NOMO-1 treated with dmso at 0.1 percent for 144 hours (cell line): ENCODE data around the gene IGFBP5.

ENCODE experiments used
- DNase-seq: peaks from one replicate; lab custom pipeline; 2025; ENCODE audit not compliant: unreplicated experiment; lab: John Stamatoyannopoulos, UW

IGFBP5 gene

GRCh38 chr2:216695401-216695821 is at the start of gene IGFBP5:
Gene IGFBP5 (minus strand): TSS chr2:216695549. CDS start chr2:216694775, 774 bp downstream.
- no peak for DNase-seq

DNA sequence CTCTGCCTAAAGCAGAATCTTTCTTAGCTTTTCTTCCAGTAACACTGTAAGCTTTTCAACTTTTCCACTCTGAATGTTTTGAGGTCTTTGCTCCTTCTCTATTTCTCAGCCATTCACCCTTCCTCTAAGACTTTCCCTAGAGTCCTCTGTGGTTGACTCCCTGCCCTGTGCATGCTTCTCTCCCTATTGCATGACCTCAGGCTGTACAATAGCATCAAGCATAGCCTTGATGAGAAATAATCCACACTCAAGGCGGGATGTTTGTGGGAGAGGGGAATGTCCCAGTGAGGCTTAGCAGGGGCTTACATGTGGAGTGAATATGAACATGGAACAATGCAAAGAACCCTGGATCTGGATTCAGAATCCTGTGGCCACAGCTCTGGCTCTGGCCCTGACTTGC is 48.4 kb upstream of the IGFBP5 start:
- no peak for DNase-seq

DNA sequence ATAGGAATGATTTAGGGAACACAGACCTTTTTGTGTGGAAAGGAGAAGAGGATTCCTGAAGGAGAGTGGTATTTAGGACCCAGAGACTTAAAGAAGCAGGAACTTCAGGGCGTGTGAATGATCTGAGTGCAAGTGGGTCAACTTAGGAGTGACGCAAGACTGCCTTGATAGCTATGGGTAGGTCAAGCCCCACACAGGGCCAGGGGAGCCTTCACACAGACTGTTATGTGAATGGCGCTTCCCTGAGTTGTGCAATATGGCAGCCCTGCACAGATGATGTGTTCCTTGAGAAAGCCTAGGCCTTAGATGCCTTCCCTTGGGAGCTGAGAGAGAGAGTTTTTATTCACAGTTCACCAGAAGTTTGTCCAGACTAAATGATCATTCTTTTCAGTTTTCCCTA is 47.1 kb upstream of the IGFBP5 start:
- no peak for DNase-seq

GRCh38 chr2:216741223-216741593 is 45.9 kb upstream of the IGFBP5 start:
- no peak for DNase-seq

- no peak for DNase-seq
These were observed 45.3 kb upstream of the IGFBP5 start for GRCh38 chr2:216740557-216741222.

DNA sequence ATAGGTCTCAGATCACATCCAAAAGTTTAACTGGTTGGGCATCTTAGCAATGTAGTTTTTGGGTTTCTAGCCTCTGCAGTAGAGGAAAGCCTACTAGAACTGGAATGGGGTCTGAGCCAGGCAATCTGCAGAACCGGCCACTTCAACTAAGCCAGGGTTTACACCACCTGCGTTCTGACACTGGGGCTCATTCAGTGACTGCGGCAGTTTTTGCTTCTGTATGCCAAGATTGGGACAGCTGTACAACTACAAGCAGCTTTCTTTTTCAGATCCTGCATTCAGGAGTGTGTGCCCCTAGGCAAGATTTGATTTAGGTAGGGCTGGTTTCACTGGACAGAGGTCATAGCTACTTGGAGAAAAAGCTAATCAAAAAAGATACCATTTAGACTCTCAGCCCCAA is 43.7 kb upstream of the IGFBP5 start:
- no peak for DNase-seq

- no peak for DNase-seq
These were observed 42.3 kb upstream of the IGFBP5 start for GRCh38 chr2:216737676-216738075.

- DNase-seq = no peak
These were observed 41.0 kb upstream of the IGFBP5 start for GRCh38 chr2:216736326-216736725.

- DNase-seq = no peak
These were observed 40.3 kb upstream of the IGFBP5 start for GRCh38 chr2:216735668-216736067.

- no peak for DNase-seq
These were observed 39.7 kb upstream of the IGFBP5 start for GRCh38 chr2:216735086-216735485.

DNA sequence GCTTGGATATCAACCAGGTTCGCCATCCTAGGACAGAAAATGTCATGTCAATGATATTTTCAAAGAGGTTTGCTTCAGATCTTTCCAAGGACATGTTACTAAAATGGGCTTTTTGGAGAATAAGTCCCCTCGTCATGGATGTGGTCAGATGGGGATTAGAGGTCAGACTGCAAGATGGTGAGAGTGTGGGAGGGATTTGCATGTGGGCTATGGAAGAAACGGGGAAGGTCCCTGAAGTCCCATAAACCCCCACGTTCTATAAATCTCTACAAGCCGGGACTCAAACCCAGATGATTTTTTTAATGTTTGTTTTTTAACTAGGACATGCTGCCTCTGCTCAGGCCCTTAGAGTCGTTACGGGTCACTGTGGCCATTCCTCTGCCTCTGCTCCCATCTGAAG is 37.7 kb upstream of the IGFBP5 start:
- DNase-seq = no peak

GRCh38 chr2:216732334-216732733 is 37.0 kb upstream of the IGFBP5 start:
- no peak for DNase-seq

DNA sequence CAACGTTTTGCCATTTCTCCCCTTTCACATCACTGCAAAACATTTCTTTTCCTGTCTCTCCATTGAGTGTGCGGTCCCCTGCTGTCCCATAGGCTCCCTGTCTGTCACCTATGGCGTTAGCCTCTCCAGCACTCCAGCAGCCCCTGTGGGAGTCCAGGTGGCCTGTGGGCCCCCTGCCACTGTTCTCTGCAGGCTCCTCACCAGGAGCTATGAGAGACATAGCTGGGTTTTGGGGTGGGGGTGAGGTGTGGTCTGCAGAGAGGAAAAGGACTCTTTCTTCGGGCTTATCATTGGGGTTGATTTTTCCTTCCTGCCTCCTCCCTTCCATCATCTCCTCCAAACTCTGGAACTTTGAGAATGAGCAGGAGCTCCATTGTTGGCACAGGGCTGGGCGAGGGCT is 36.1 kb upstream of the IGFBP5 start:
- no peak for DNase-seq

GRCh38 chr2:216730871-216731270 is 35.5 kb upstream of the IGFBP5 start:
- DNase-seq = no peak

DNA sequence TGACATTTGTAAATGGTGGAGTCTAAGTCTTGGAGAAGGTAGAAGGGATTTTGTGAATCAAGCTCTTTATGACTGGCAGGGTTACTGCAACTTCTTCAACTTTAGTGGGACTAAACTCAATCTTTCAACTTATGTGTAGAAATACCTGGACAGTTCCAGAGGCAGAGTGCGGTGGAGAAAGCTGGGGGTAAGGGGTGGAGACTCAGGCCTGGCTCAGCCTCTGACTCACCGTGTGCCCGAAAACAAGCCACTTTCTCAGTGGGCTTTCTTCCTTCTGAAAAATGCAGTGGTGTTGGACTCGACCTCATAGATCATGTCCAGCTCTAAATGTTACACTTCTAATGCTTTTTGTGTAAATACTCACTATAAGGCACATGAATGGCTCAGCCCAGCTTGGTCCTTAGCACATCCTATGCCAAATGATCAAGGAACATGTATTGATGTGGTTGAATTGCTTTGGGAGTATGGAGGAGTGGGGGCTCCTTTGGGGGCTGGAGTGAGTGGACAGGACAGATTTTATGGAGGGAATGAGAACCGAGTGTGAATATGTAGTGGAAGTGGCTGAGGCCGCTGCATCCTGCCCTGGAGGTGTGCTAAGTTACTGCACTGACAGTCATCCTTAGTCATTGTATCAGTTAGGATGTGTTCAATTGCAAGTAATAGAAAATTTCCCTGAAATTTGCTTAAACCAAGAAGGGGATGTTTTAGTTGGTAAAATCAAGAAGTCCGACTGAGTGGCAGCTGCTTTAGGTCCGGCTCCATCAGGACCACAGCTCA is 32.2 kb upstream of the IGFBP5 start:
- DNase-seq = no peak

DNA sequence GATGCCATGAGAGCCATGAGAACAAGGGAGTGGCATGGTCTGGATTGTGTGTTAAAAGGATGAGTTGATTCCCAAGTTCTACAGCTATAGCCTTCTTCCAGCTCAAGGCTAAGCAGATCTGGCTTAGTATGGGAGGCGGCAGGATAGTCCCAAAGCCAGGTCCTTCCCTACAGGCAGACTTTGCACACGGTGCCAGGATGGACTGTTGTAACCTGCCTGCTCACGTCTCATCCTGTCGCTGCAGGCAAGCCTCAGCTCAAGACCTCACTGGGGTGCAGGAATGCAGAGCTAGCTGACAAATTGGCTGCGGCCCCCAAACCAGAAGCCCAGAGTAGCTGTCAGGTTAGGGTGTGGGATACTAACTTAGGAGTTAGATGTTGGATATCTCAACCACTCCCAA is 28.8 kb upstream of the IGFBP5 start:
- DNase-seq = no peak

DNA sequence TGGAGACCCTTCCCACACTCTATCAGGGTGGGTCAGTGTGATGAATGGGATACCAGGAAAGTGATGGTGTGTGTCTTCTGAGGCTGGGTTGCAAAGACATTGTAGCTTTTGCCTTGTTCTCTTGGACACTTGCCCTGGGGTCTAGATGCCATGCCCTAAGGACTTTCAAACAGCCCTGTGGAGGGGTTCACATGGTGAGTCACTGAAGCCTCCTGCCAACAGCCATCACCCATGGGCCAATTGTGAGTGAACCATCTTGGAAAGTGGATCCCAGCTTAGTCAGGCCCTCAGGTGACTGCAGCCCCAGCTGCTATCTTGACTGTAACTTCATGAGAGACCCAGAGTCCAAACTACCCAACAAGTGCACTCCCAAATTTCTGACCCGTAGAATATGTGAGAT is 25.8 kb upstream of the IGFBP5 start:
- no peak for DNase-seq

DNA sequence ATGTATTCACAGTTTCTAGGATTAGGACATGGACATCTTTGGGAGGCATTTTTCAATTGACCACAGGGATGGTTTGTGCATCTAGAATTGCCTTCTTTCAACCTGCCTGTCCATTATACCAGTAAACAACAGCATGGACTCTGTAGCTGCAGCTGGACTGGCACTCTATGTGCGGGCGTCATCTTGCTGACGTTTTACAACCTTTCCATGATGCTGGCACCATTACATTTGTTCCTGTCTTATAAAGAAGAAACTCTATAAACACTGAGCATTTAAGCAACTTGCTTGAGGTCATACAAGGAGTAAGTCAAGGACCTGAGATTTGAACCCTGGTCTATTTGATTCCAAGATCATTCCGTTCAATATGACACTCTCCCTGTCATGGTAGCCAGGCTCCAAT is 25.4 kb upstream of the IGFBP5 start:
- no peak for DNase-seq

- DNase-seq = no peak
These were observed 22.7 kb upstream of the IGFBP5 start for GRCh38 chr2:216717907-216718615.

- DNase-seq = no peak
These were observed 22.1 kb upstream of the IGFBP5 start for GRCh38 chr2:216717491-216717901.

DNA sequence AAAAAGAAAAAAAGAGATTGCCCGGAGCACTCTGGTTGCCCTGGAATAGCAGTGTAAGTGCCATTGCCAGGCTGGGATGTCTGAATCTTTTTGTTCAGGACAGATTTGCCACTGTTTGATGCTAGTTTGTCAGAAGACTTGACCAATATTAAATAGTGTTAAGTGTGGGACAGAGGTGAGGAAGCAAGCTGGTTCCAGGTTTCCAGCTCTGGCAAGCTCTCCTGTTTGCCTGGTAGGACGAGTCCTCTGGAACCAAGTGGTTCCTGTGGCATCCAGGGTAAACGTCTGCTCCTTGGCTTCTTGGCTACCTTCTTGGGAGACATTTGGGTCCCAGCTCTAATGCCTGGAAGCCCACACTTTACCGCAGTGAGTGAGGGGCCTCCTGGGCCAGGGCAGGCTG is 20.8 kb upstream of the IGFBP5 start:
- no peak for DNase-seq

- DNase-seq = no peak
These were observed 20.1 kb upstream of the IGFBP5 start for GRCh38 chr2:216715402-216715974.
